ENCODE data around the gene ENPP1. TPM values are rescaled to one million over a fixed set of nuclear protein-coding genes. Genes with fewer than 3 reads are reported as not detected.

The ENPP1 gene
- total RNA-seq, 1 experiment from 2014 or later: 29.7 TPM

DNA sequence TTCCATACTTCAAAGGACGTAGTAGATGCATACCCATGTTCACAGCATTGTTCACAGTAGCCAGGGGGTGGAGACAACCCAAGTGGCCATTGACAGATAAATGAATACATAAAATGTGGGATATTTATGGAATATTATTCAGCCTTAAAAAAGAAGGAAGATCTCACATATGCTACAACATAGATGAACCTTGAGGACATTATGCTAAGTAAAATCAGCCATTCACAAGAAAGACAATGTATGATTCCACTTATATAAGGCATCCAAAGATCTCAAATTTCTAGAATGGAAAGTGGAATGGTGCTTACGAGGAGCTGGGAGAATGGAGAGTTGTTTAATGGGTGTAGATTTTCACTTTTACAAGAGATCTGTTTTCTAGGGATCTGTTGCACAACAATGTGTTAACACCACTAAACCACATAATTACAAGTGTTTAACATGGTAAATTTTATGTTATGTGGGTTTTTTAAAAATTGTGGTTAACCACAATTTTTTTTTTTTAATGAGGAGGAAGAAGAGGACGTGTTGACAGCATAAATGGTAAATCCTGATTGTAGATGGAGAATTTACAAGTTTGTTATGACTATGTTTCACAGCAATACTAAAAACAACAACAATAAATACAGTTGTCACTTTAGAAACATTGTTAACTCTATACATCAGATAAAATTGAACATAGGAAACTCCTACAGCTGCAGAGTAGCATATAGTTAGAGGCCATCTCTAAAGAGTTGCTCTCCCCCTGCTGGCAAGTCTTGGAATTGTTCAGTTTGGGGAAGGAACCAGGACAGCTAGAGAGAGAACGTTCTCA is 101.8 kb downstream of the ENPP1 start (continued):
- TF ChIP-seq, protein P1, sequence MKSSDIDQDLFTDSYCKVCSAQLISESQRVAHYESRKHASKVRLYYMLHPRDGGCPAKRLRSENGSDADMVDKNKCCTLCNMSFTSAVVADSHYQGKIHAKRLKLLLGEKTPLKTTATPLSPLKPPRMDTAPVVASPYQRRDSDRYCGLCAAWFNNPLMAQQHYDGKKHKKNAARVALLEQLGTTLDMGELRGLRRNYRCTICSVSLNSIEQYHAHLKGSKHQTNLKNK (CRISPR knock-in tag; IDR thresholded peaks at IDR 0.05): peak; percentile 87
- 0 out of 2 replicates have a peak, but pooled peaks have one; percentile 26 for TF ChIP-seq NFATC4 (CRISPR knock-in tag; IDR thresholded peaks at IDR 0.05)
- TF ChIP-seq ZNF671 (CRISPR knock-in tag; IDR thresholded peaks at IDR 0.05): peak; percentile 70

DNA sequence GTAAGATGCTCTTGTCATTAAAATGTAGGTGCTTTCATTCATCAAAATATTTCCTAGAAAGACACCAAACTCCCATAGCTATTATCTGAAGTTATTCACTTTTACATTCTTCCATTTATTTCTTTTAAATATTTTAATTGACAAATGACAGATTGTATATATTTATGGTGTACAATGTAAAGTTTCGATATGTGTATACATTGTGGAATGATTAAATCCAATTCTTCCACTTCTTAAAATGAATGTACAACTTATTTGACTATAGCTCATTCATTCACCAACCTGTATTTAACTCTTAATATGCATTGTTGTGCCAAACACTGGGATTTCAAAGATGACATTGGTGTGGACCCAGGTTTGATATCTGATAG is 102.4 kb downstream of the ENPP1 start:
- Mint-ChIP-seq H3K36me3 (peaks cover 98% of the 10 kb centered on the region), H3K4me3 (peak overlapping the region; percentile 12; the same call in 1 of the 2 replicates), H3K27me3 (ENCODE audit: low read depth) (no peaks in the 10 kb centered on the region), H3K27ac (no peak overlapping the region), H3K4me1 (peaks cover 80% of the 10 kb centered on the region), H3K9me3 (peaks cover 35% of the 10 kb centered on the region)
- TF ChIP-seq, protein P2, sequence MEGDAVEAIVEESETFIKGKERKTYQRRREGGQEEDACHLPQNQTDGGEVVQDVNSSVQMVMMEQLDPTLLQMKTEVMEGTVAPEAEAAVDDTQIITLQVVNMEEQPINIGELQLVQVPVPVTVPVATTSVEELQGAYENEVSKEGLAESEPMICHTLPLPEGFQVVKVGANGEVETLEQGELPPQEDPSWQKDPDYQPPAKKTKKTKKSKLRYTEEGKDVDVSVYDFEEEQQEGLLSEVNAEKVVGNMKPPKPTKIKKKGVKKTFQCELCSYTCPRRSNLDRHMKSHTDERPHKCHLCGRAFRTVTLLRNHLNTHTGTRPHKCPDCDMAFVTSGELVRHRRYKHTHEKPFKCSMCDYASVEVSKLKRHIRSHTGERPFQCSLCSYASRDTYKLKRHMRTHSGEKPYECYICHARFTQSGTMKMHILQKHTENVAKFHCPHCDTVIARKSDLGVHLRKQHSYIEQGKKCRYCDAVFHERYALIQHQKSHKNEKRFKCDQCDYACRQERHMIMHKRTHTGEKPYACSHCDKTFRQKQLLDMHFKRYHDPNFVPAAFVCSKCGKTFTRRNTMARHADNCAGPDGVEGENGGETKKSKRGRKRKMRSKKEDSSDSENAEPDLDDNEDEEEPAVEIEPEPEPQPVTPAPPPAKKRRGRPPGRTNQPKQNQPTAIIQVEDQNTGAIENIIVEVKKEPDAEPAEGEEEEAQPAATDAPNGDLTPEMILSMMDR (IDR thresholded peaks at IDR 0.05): 0 out of 2 replicates have a peak, but pooled peaks have one; percentile 1
- no peak for TF ChIP-seq MYBL2 (CRISPR knock-in tag; IDR thresholded peaks at IDR 0.05)
- TF ChIP-seq NR1H2 (CRISPR knock-in tag; IDR thresholded peaks at IDR 0.05): no peak
- TF ChIP-seq NFE2L1 (CRISPR knock-in tag; IDR thresholded peaks at IDR 0.05): no peak
- ChIA-PET CTCF (interaction anchor here (0.6 to 3.6 kb wide), 12 partner anchors 8 to 282 kb away, joined by 3 to 35 read pairs (median 3); partner anchors contain the start of gene MED23), POLR2A (interaction anchor here (1.4 kb wide), 1 partner anchor 122 kb away, joined by 3 read pairs; no protein-coding TSS in a partner anchor)
- no peak for ATAC-seq
- no peak for DNase-seq (ENCODE audit: low spot score)

DNA sequence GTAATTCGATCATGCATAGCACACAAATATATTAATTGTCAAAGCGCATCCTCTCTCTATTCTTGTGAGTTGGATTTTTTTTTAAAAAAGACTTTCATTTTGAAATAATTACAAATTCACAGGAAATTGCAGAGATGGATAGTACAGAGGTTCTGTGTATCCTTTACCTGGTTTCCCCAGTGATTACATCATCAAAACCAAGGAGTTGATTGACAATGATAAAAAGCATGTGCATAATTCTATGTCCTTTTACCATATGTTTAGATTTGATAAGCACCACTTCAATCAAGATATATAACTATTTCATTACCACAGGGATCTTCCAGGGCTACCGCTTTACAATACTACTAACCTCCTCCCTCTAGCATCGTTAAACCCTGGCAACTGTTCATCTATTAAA is 103.1 kb downstream of the ENPP1 start:
- peaks cover 80% of the 10 kb centered on the region for H3K4me1 Mint-ChIP-seq
- no peak for ATAC-seq
- peaks cover 98% of the 10 kb centered on the region for H3K36me3 Mint-ChIP-seq
- DNase-seq (ENCODE audit: low spot score): no peak
- ChIA-PET POLR2A (no interaction called here), CTCF (interaction anchor here (1.4 to 3.6 kb wide), 3 partner anchors 13 to 215 kb away, joined by 3 to 35 read pairs (median 3); no protein-coding TSS in a partner anchor)
- peaks cover 42% of the 10 kb centered on the region for H3K9me3 Mint-ChIP-seq
- H3K4me3 Mint-ChIP-seq: peak overlapping the region; percentile 28
- no peak overlapping the region for H3K27ac Mint-ChIP-seq
- H3K27me3 Mint-ChIP-seq (ENCODE audit: low read depth): no peaks in the 10 kb centered on the region; the same call in 1 of the 2 replicates
- TF ChIP-seq NFE2L1 (CRISPR knock-in tag; IDR thresholded peaks at IDR 0.05) (no peak), TP53 (CRISPR knock-in tag; IDR thresholded peaks at IDR 0.05) (no peak)
- TF ChIP-seq, protein P3, sequence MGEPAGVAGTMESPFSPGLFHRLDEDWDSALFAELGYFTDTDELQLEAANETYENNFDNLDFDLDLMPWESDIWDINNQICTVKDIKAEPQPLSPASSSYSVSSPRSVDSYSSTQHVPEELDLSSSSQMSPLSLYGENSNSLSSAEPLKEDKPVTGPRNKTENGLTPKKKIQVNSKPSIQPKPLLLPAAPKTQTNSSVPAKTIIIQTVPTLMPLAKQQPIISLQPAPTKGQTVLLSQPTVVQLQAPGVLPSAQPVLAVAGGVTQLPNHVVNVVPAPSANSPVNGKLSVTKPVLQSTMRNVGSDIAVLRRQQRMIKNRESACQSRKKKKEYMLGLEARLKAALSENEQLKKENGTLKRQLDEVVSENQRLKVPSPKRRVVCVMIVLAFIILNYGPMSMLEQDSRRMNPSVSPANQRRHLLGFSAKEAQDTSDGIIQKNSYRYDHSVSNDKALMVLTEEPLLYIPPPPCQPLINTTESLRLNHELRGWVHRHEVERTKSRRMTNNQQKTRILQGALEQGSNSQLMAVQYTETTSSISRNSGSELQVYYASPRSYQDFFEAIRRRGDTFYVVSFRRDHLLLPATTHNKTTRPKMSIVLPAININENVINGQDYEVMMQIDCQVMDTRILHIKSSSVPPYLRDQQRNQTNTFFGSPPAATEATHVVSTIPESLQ (CRISPR knock-in tag; IDR thresholded peaks at IDR 0.05): no peak
- TF ChIP-seq, protein P4, sequence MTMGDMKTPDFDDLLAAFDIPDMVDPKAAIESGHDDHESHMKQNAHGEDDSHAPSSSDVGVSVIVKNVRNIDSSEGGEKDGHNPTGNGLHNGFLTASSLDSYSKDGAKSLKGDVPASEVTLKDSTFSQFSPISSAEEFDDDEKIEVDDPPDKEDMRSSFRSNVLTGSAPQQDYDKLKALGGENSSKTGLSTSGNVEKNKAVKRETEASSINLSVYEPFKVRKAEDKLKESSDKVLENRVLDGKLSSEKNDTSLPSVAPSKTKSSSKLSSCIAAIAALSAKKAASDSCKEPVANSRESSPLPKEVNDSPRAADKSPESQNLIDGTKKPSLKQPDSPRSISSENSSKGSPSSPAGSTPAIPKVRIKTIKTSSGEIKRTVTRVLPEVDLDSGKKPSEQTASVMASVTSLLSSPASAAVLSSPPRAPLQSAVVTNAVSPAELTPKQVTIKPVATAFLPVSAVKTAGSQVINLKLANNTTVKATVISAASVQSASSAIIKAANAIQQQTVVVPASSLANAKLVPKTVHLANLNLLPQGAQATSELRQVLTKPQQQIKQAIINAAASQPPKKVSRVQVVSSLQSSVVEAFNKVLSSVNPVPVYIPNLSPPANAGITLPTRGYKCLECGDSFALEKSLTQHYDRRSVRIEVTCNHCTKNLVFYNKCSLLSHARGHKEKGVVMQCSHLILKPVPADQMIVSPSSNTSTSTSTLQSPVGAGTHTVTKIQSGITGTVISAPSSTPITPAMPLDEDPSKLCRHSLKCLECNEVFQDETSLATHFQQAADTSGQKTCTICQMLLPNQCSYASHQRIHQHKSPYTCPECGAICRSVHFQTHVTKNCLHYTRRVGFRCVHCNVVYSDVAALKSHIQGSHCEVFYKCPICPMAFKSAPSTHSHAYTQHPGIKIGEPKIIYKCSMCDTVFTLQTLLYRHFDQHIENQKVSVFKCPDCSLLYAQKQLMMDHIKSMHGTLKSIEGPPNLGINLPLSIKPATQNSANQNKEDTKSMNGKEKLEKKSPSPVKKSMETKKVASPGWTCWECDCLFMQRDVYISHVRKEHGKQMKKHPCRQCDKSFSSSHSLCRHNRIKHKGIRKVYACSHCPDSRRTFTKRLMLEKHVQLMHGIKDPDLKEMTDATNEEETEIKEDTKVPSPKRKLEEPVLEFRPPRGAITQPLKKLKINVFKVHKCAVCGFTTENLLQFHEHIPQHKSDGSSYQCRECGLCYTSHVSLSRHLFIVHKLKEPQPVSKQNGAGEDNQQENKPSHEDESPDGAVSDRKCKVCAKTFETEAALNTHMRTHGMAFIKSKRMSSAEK (CRISPR knock-in tag; IDR thresholded peaks at IDR 0.05; ENCODE audit: borderline replicate concordance): no peak
- TF ChIP-seq, protein P1 (CRISPR knock-in tag; IDR thresholded peaks at IDR 0.05): no peak

Data from WTC11 (cell line).